Trophoblast cell (in vitro differentiated cells and primary cell): ENCODE measurements around the gene CGNL1.

Source experiments
- DNase-seq, 2 donors: peaks; one replicate each; pipeline ENCODE4 v3.0.0-alpha.2; 2016
- H2AFZ ChIP-seq: 2 replicates; pipeline ENCODE4 v1.6.1; 2013; ENCODE audit warnings: low read length, moderate library complexity, mild to moderate bottlenecking; ENCODE audit not compliant: insufficient read depth, poor library complexity
- H2AK5ac ChIP-seq: 2 replicates; pipeline ENCODE4 v1.6.1; 2013; ENCODE audit warnings: mild to moderate bottlenecking, low read length
- H2BK120ac ChIP-seq: 2 replicates; pipeline ENCODE4 v1.6.1; 2013; ENCODE audit warnings: low read length, mild to moderate bottlenecking, moderate library complexity; ENCODE audit not compliant: insufficient read depth, poor library complexity
- H2BK12ac ChIP-seq: 2 replicates; pipeline ENCODE4 v1.6.1; 2013; ENCODE audit warnings: mild to moderate bottlenecking, low read length, moderate library complexity
- H2BK5ac ChIP-seq: 2 replicates; pipeline ENCODE4 v1.6.1; 2013; ENCODE audit warnings: low read length, low read depth, moderate library complexity, mild to moderate bottlenecking; ENCODE audit not compliant: poor library complexity
- H3K14ac ChIP-seq: 2 replicates; pipeline ENCODE4 v1.6.1; 2013; ENCODE audit warnings: mild to moderate bottlenecking, low read length
- H3K18ac ChIP-seq: 2 replicates; pipeline ENCODE4 v1.6.1; 2013; ENCODE audit warnings: mild to moderate bottlenecking, low read length
- H3K23ac ChIP-seq: 2 replicates; pipeline ENCODE4 v1.6.1; 2013; ENCODE audit warnings: low read length
- H3K27ac ChIP-seq: 2 replicates; pipeline ENCODE4 v1.5.1; 2013; ENCODE audit warnings: low read depth, mild to moderate bottlenecking, inconsistent platforms, low read length, moderate library complexity
- H3K27me3 ChIP-seq: 2 replicates; pipeline ENCODE4 v1.6.1; 2013; ENCODE audit warnings: inconsistent platforms, mild to moderate bottlenecking, low read length, moderate library complexity; ENCODE audit not compliant: insufficient read depth
- H3K36me3 ChIP-seq, 2 experiments: 1 replicate in 1 of 2; 2 replicates in 1 of 2; pipeline ENCODE4 v1.6.1; 2013; ENCODE audit warnings: low read length in 2 of 2, mild to moderate bottlenecking in 2 of 2, moderate library complexity in 1 of 2; ENCODE audit not compliant: insufficient read depth in 2 of 2, control insufficient read depth in 1 of 2
- H3K4ac ChIP-seq: 2 replicates; pipeline ENCODE4 v1.6.1; 2013; ENCODE audit warnings: low read depth, mild to moderate bottlenecking, low read length, moderate library complexity
- H3K4me1 ChIP-seq, 2 experiments: 1 replicate in 1 of 2; 2 replicates in 1 of 2; pipeline ENCODE4 v1.6.1; 2013; ENCODE audit warnings: low read length in 2 of 2, mild to moderate bottlenecking in 2 of 2, moderate library complexity in 1 of 2; ENCODE audit not compliant: insufficient read depth in 2 of 2, control insufficient read depth in 1 of 2
- H3K4me2 ChIP-seq: 2 replicates; pipeline ENCODE4 v1.6.1; 2013; ENCODE audit warnings: inconsistent platforms, mild to moderate bottlenecking, low read length, moderate library complexity
- H3K4me3 ChIP-seq: 2 replicates; pipeline ENCODE4 v1.5.1; 2013; ENCODE audit warnings: mild to moderate bottlenecking, low read depth, low read length, inconsistent platforms
- H3K79me1 ChIP-seq: one replicate; pipeline ENCODE4 v1.6.1; 2013; ENCODE audit warnings: low read length
- H3K79me2 ChIP-seq: 2 replicates; pipeline ENCODE4 v1.6.1; 2013; ENCODE audit warnings: low read length, mild to moderate bottlenecking; ENCODE audit not compliant: control insufficient read depth, insufficient read depth, poor library complexity
- H3K9ac ChIP-seq: 2 replicates; pipeline ENCODE4 v1.6.1; 2013; ENCODE audit warnings: mild to moderate bottlenecking, low read length
- H3K9me3 ChIP-seq: 2 replicates; pipeline ENCODE4 v1.6.1; 2013; ENCODE audit warnings: low read depth, mild to moderate bottlenecking, control low read depth, inconsistent platforms, low read length; ENCODE audit not compliant: insufficient read depth
- H4K12ac ChIP-seq: 2 replicates; pipeline ENCODE4 v1.6.1; 2013; ENCODE audit warnings: low read depth, mild to moderate bottlenecking, low read length, moderate library complexity
- H4K8ac ChIP-seq: 2 replicates; pipeline ENCODE4 v1.6.1; 2013; ENCODE audit warnings: low read depth, mild to moderate bottlenecking, low read length, moderate library complexity
- H4K91ac ChIP-seq: one replicate; pipeline ENCODE4 v1.6.1; 2013; ENCODE audit warnings: low read depth, mild to moderate bottlenecking, low read length, moderate library complexity
- WGBS: extraction: QIAGEN DNeasy Blood & Tissue Kit; methylation state at CpG from one replicate; pipeline ENCODE4 v1.1.7; 2013; ENCODE audit warnings: missing lambda C conversion rate; ENCODE audit not compliant: insufficient read length, insufficient coverage; ENCODE audit errors: extremely low coverage; 5-methylcytosine and 5-hydroxymethylcytosine counted together

Gene CGNL1

DNA sequence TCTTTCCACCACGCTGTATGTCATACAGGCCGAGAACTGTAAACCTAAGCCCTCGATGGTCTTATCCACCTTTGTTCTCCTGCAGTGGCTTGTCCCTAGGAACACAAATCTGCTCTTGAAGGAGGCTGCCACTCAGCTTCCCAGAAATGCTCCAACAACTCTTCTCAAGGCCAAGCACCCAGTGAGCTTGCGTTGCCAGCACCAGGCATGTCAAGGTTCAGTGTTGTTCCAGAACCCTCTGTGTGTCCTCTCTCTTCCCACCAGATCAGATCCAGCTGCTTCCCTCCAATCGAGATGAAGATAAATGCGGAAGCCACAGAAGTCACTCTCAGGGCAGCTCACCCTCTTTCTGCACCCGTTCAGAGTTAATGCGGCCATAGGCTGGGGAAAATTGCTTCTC lies 204.1 kb downstream of the CGNL1 start:
- H3K27ac ChIP-seq: no peak overlapping the region
- H4K91ac ChIP-seq: no peak overlapping the region
- no peaks in the 10 kb centered on the region for H3K79me1 ChIP-seq
- no peak overlapping the region for H3K18ac ChIP-seq
- H2BK5ac ChIP-seq: no peak overlapping the region
- H3K27me3 ChIP-seq: no peaks in the 10 kb centered on the region
- DNase-seq: no peak
- no peak overlapping the region for H4K8ac ChIP-seq
- H3K36me3 ChIP-seq: no peaks in the 10 kb centered on the region
- no peak overlapping the region for H2BK120ac ChIP-seq
- H3K9me3 ChIP-seq: peaks cover 7% of the 10 kb centered on the region
- H4K12ac ChIP-seq: no peak overlapping the region
- H3K79me2 ChIP-seq: no peaks in the 10 kb centered on the region
- no peak overlapping the region for H3K23ac ChIP-seq
- no peak overlapping the region for H3K4me3 ChIP-seq
- H3K9ac ChIP-seq: no peak overlapping the region
- H2BK12ac ChIP-seq: no peak overlapping the region
- no peak overlapping the region for H3K4ac ChIP-seq
- peaks cover 3% of the 10 kb centered on the region in 2 experiments for H3K4me1 ChIP-seq
- WGBS: no CpG with 5 or more reads among the region's 8 CpGs
- H2AK5ac ChIP-seq: no peak overlapping the region
- no peak overlapping the region for H3K4me2 ChIP-seq
- H2AFZ ChIP-seq: no peak overlapping the region
- H3K14ac ChIP-seq: no peak overlapping the region

- Histone ChIP-seq H2BK12ac (no peak overlapping the region), H2AK5ac (no peak overlapping the region), H3K14ac (no peak overlapping the region), H3K9ac (no peak overlapping the region), H4K8ac (no peak overlapping the region), H3K27ac (no peak overlapping the region), H3K79me2 (no peaks in the 10 kb centered on the region), H3K4ac (no peak overlapping the region), H3K36me3 (no peaks in the 10 kb centered on the region), H3K23ac (no peak overlapping the region), H4K12ac (no peak overlapping the region), H2AFZ (no peak overlapping the region), H4K91ac (no peak overlapping the region), H2BK120ac (no peak overlapping the region), H3K79me1 (no peaks in the 10 kb centered on the region), H2BK5ac (no peak overlapping the region), H3K9me3 (peaks cover 7% of the 10 kb centered on the region), H3K18ac (no peak overlapping the region), H3K4me1 (peaks cover 3% of the 10 kb centered on the region in 2 experiments), H3K27me3 (no peaks in the 10 kb centered on the region), H3K4me3 (no peak overlapping the region), H3K4me2 (no peak overlapping the region)
- no CpG with 5 or more reads among the region's 5 CpGs for WGBS
- DNase-seq: no peak
These were observed 204.6 kb downstream of the CGNL1 start for GRCh38 chr15:57580866-57581265.

GRCh38 chr15:57582090-57582489 lies 205.8 kb downstream of the CGNL1 start:
- H4K12ac ChIP-seq: no peak overlapping the region
- H3K4me3 ChIP-seq: no peak overlapping the region
- H3K79me2 ChIP-seq: no peaks in the 10 kb centered on the region
- H3K4ac ChIP-seq: no peak overlapping the region
- no peak overlapping the region for H3K27ac ChIP-seq
- H3K14ac ChIP-seq: no peak overlapping the region
- no peak overlapping the region for H4K8ac ChIP-seq
- no peak overlapping the region for H4K91ac ChIP-seq
- no peak overlapping the region for H3K18ac ChIP-seq
- H3K79me1 ChIP-seq: no peaks in the 10 kb centered on the region
- no peak overlapping the region for H3K9ac ChIP-seq
- H3K23ac ChIP-seq: no peak overlapping the region
- no peak overlapping the region for H2BK120ac ChIP-seq
- DNase-seq: no peak
- H2BK12ac ChIP-seq: no peak overlapping the region
- no peak overlapping the region for H2BK5ac ChIP-seq
- H3K9me3 ChIP-seq: peaks cover 7% of the 10 kb centered on the region
- peaks cover 3% of the 10 kb centered on the region in 2 experiments for H3K4me1 ChIP-seq
- no peak overlapping the region for H2AFZ ChIP-seq
- no peak overlapping the region for H2AK5ac ChIP-seq
- no peaks in the 10 kb centered on the region for H3K36me3 ChIP-seq
- no peaks in the 10 kb centered on the region for H3K27me3 ChIP-seq
- H3K4me2 ChIP-seq: no peak overlapping the region
- no CpG with 5 or more reads among the region's 1 CpG for WGBS

- no peak overlapping the region for H2AFZ ChIP-seq
- no peaks in the 10 kb centered on the region for H3K27me3 ChIP-seq
- H2AK5ac ChIP-seq: no peak overlapping the region
- no peak overlapping the region for H3K4ac ChIP-seq
- H3K9me3 ChIP-seq: peaks cover 7% of the 10 kb centered on the region
- H3K4me3 ChIP-seq: no peak overlapping the region
- no peaks in the 10 kb centered on the region for H3K79me2 ChIP-seq
- no CpG with 5 or more reads among the region's 2 CpGs for WGBS
- no peak overlapping the region for H3K9ac ChIP-seq
- no peak for DNase-seq
- H2BK12ac ChIP-seq: no peak overlapping the region
- no peak overlapping the region for H3K27ac ChIP-seq
- no peak overlapping the region for H3K18ac ChIP-seq
- H3K23ac ChIP-seq: no peak overlapping the region
- no peak overlapping the region for H4K12ac ChIP-seq
- no peak overlapping the region for H3K4me2 ChIP-seq
- H3K79me1 ChIP-seq: no peaks in the 10 kb centered on the region
- no peak overlapping the region for H2BK5ac ChIP-seq
- H3K14ac ChIP-seq: no peak overlapping the region
- no peaks in the 10 kb centered on the region for H3K36me3 ChIP-seq
- peaks cover 3% of the 10 kb centered on the region in 2 experiments for H3K4me1 ChIP-seq
- H4K91ac ChIP-seq: no peak overlapping the region
- no peak overlapping the region for H4K8ac ChIP-seq
- H2BK120ac ChIP-seq: no peak overlapping the region
These were observed 207.0 kb downstream of the CGNL1 start for GRCh38 chr15:57583282-57583681.
